MCF 10A (cell line): ENCODE data around the gene TNF. TPM values are rescaled to one million over a fixed set of nuclear protein-coding genes. Genes with fewer than 3 reads are reported as not detected.

Source experiments
- BruUV-seq: library from RNA; stranded (reverse); fragments of 400-500 nt; replicated peaks from 2 replicates; lab custom pipeline; 2021; lab: Mats Ljungman, UMichigan
- CTCF ChIA-PET: fragments of 300-600 bp; sonication (Branson Sonifier 250); formaldehyde crosslinking; extraction: SDS; loops from one replicate; lab custom pipeline; 2021; ENCODE audit warnings: antibody characterized with exemption, inconsistent platforms; lab: Yijun Ruan, JAX
- POLR2A ChIA-PET: fragments of 300-600, 350-650 bp; sonication (Branson Sonifier 250); formaldehyde crosslinking; extraction: SDS; loops from one replicate; lab custom pipeline; 2020; ENCODE audit warnings: antibody characterized with exemption, inconsistent platforms; lab: Yijun Ruan, JAX
- DNase-seq: peaks from one replicate; pipeline ENCODE4 v3.0.0-alpha.2; 2018; ENCODE audit not compliant: unreplicated experiment
- H3K27ac Mint-ChIP-seq: one replicate; pipeline ENCODE4 v1.8.0; 2022; ENCODE audit warnings: mild to moderate bottlenecking, low read depth, mixed read lengths; ENCODE audit not compliant: unreplicated experiment
- H3K27me3 Mint-ChIP-seq: one replicate; pipeline ENCODE4 v1.8.0; 2022; ENCODE audit warnings: mixed read lengths; ENCODE audit not compliant: insufficient read depth, unreplicated experiment
- H3K36me3 Mint-ChIP-seq: one replicate; pipeline ENCODE4 v1.8.0; 2022; ENCODE audit warnings: mild to moderate bottlenecking, moderate library complexity, mixed read lengths; ENCODE audit not compliant: insufficient read depth, unreplicated experiment
- H3K4me1 Mint-ChIP-seq: one replicate; pipeline ENCODE4 v1.8.0; 2022; ENCODE audit warnings: mixed read lengths; ENCODE audit not compliant: insufficient read depth, unreplicated experiment
- H3K4me3 Mint-ChIP-seq: one replicate; pipeline ENCODE4 v1.8.0; 2022; ENCODE audit warnings: mild to moderate bottlenecking, moderate library complexity, mixed read lengths; ENCODE audit not compliant: unreplicated experiment
- H3K9me3 Mint-ChIP-seq: one replicate; pipeline ENCODE4 v1.8.0; 2022; ENCODE audit warnings: mixed read lengths; ENCODE audit not compliant: unreplicated experiment
- CTCF ChIP-seq: fragments of 200-600 bp; IDR thresholded peaks from one replicate; pipeline ENCODE4 v1.8.0; 2022; ENCODE audit warnings: antibody characterized with exemption, mild to moderate bottlenecking; ENCODE audit not compliant: unreplicated experiment
- intact Hi-C: fragments of 100-400 bp; cut with micrococcal nuclease; formaldehyde crosslinking; loops from 2 replicates; pipeline ENCODE4 v1.14.1; 2022
- total RNA-seq: library from RNA; stranded (reverse); gene quantifications from 2 replicates; pipeline ENCODE4 v1.2.3, GENCODE V29; 2022

Gene TNF
- total RNA-seq, 1 experiment from 2014 or later, result not detected

GRCh38 chr6:31559606-31559957 lies 15.8 kb upstream of the TNF start:
- POLR2A ChIA-PET, result interaction anchor here (1.0 to 1.1 kb wide), 2 partner anchors 15 to 27 kb away, joined by 3 read pairs; no protein-coding TSS in a partner anchor
- DNase-seq, result no peak
- no peak for TF ChIP-seq CTCF
- intact Hi-C loops, result no loop called here
- no peak overlapping the region for H3K27ac Mint-ChIP-seq
- H3K4me3 Mint-ChIP-seq, result no peak overlapping the region
- no peaks in the 10 kb centered on the region for H3K9me3 Mint-ChIP-seq
- CTCF ChIA-PET, result interaction anchor here (0.6 to 1.3 kb wide), 2 partner anchors 20 to 1142 kb away, joined by 4 read pairs; no protein-coding TSS in a partner anchor
- H3K27me3 Mint-ChIP-seq, result no peaks in the 10 kb centered on the region
- H3K36me3 Mint-ChIP-seq, result peaks cover 39% of the 10 kb centered on the region
- peaks cover 20% of the 10 kb centered on the region for H3K4me1 Mint-ChIP-seq
- no TSS peak for BruUV-seq

GRCh38 chr6:31559958-31560696 lies 15.2 kb upstream of the TNF start:
- ChIA-PET POLR2A (interaction anchor here (1.0 to 1.2 kb wide), 3 partner anchors 14 to 26 kb away, joined by 3 read pairs; no protein-coding TSS in a partner anchor), CTCF (interaction anchor here (0.6 to 1.3 kb wide), 3 partner anchors 20 to 1142 kb away, joined by 3 to 4 read pairs (median 4); no protein-coding TSS in a partner anchor)
- H3K27me3 Mint-ChIP-seq, result no peaks in the 10 kb centered on the region
- no TSS peak for BruUV-seq
- H3K4me1 Mint-ChIP-seq, result peaks cover 20% of the 10 kb centered on the region
- no peak for TF ChIP-seq CTCF
- H3K36me3 Mint-ChIP-seq, result peaks cover 39% of the 10 kb centered on the region
- H3K4me3 Mint-ChIP-seq, result no peak overlapping the region
- peak; percentile 73 for DNase-seq
- no peaks in the 10 kb centered on the region for H3K9me3 Mint-ChIP-seq
- intact Hi-C loops, result no loop called here
- no peak overlapping the region for H3K27ac Mint-ChIP-seq

GRCh38 chr6:31560697-31561058 lies 14.7 kb upstream of the TNF start:
- Mint-ChIP-seq H3K9me3 (no peaks in the 10 kb centered on the region), H3K27ac (no peak overlapping the region), H3K4me3 (no peak overlapping the region), H3K4me1 (peaks cover 20% of the 10 kb centered on the region), H3K36me3 (peaks cover 39% of the 10 kb centered on the region), H3K27me3 (no peaks in the 10 kb centered on the region)
- DNase-seq, result no peak
- intact Hi-C loops, result no loop called here
- no peak for TF ChIP-seq CTCF
- no TSS peak for BruUV-seq
- POLR2A ChIA-PET, result interaction anchor here (1.0 to 1.2 kb wide), 4 partner anchors 10 to 35 kb away, joined by 3 to 4 read pairs (median 3); no protein-coding TSS in a partner anchor
- CTCF ChIA-PET, result interaction anchor here (1.0 kb wide), 1 partner anchor 38 kb away, joined by 3 read pairs; no protein-coding TSS in a partner anchor

GRCh38 chr6:31567531-31568370 lies 7.6 kb upstream of the TNF start:
- TF ChIP-seq CTCF, result no peak
- H3K9me3 Mint-ChIP-seq, result no peaks in the 10 kb centered on the region
- H3K4me3 Mint-ChIP-seq, result no peak overlapping the region
- H3K4me1 Mint-ChIP-seq, result peaks cover 6% of the 10 kb centered on the region
- POLR2A ChIA-PET, result no interaction called here
- no peaks in the 10 kb centered on the region for H3K36me3 Mint-ChIP-seq
- no TSS peak for BruUV-seq
- DNase-seq, result no peak
- H3K27ac Mint-ChIP-seq, result no peak overlapping the region
- intact Hi-C loops, result no loop called here
- peaks cover 18% of the 10 kb centered on the region for H3K27me3 Mint-ChIP-seq
- CTCF ChIA-PET, result interaction anchor here (0.5 to 0.7 kb wide), 3 partner anchors 282 to 372 kb away, joined by 3 read pairs; no protein-coding TSS in a partner anchor
